Dedifferentiated amniotic fluid mesenchymal stem cell (primary cell): ENCODE measurements around the gene DLG5.
"Not testable (repeated sequence)": the region's sequence is repeated elsewhere in the genome, so short reads cannot be mapped to it uniquely, and the experiment has no call there.

Source experiments
- DNase-seq: peaks from one replicate; pipeline ENCODE4 v3.0.0-alpha.2; 2016; ENCODE audit errors: extremely low spot score

DLG5 gene

DNA sequence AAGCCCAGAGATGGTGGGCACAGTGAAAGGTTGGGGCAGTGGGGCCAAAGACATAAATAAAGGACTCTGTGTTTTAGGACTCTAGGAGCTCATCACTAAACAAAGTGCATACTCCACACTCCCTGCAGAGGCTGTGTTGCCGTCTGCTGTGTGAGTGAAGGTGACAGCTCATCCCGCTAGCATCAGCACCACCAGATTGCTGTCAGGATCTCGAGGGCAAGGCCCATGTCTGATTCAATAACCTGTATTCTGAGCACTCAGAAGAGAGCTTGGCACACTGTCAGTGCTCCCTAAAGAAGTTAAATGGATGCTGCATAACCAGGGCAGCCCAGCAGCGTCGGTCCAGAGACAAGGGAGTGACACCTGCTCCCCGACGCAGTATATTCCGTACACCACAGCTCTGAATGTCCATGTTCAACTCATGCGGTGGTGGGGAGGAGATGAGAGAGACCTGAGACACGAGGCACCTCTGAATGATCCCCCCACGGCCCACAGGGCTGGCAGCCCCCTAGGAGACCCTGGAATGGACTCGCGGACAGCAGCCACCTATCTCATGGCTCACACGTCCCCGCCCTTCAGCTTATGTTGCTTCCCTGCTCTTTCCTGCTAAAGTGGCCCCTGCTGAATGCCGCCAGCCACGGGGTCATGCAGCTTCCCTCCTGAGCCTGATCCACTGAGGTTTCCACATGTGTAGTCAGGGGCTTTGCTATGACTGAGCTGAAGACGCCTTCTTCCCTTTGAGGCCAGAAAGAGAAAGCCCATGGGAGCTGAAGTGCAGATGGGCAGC is 156.3 kb downstream of the DLG5 start:
- DNase-seq = no peak

DNA sequence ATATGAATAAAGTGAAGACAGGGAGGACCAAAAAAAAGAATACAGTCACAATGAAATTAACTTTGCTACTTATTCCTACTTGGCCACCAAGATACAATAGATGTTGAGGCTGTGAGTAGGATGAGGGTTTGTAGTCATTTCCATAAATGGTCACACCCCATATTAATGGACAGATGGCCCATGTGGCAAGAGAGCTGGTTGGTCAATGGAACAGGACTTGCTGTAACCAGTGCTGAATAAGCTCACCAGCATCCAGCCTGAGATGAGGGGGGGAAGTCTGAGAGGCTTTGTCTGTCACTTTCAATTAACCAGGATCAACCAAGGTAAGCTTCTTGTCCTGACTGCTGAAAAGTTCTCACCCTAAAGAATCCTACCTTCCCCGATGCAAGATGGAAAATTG is 158.5 kb downstream of the DLG5 start:
- no peak for DNase-seq

DNA sequence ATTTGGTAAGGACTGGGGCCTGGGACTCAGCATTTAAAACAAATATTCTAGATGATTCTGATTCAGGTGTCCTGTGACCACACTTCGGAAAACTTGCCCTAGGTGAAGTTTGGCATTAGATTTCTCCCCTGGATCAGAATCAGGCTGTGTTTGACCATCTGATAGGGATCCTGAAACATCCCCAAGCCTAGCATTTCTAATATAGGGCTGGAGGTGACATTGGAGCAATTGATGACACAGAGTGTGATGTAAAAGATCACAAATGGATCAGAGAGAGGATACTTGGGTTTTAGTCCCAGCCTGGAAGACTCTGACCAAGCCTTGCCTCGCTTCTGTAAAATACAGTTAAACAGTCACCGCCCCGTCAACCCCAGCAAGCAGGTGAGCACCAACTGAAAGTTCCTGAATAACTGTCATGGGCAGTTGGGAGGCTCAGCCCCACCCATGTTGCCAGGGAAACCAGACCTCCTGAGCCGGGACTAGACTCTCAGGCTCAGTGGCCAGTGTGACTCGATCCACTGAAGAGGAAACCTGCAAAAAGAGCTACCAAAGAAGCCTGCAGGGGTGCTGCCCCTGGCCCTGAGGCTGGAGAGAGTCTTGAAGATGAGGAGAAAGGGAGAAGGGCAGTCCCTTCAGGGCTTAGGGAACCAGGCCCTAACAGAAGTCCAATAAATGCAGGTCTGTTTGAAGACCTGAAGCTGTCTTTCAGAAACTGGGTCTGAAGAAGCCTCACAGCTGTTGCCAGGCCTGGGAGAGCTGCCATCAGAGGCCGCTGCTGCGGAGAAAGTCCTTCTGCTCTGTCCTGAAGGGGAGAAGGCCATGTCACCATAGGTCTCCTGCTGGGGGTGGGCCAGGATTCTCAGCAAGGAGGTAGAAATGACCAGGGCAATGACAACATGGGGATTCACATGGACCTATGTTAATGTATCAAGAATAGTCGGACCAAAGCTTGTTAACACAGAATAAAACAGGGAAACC is 162.8 kb downstream of the DLG5 start:
- DNase-seq = no peak

DNA sequence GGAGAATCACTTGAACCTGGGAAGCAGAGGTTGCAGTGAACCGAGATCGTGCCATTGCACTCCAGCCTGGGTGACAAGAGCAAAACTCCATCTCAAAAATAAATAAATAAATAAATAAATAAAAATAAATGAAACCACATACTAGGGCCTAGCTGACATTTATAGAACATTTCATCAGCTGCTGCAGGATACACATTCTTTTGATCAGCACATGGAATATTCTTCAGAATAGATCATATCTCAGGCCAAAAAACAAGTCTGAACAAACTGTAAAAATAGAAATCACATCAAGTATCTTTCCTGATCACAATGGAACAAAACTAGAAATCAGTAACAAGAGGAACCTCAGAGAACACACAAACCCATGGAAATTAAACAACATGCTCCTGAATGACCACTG is 168.1 kb downstream of the DLG5 start:
- not testable (repeated sequence) for DNase-seq

DNA sequence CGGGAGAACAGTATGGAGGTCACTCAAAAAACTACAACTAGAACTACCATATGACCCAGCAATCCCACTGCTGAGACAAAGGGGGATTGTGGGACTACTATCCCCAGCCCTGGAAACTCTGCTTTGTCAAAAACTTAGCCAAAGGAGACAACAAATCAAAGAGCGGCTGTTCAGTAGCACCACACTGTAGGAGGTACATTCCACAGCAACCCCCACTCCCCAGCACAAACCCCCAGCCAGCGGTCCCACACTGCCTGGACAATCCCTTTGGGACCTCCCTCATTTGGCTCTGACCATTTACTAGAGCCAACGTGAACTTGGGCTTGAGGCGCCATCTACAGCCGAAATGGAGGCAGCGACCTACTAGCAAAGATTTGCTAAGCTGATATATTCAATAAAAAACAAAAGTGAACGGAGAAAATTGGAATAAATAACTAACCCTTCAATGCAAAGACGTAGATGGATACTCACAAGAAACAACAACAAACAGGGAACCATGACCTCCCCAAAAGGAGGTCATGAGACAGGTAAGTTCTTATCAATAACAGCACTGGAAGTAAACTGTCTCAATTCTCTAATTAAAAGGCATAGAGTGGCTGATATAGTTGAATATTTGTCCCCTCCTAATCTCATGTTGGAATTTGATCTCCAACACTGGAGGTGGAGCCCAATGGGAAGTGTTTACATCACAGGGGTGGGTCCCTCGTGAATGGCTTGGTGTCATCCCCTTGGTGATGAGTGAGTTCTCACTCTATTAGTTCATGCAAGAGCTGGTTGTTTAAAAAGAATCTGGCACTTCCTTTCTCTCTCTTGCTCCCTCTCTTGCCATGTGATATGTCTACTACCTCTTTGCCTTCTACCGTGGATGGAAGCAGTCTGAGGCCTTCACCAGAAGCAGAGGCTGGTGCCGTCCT is 170.0 kb downstream of the DLG5 start:
- DNase-seq = peak; percentile 74

DNA sequence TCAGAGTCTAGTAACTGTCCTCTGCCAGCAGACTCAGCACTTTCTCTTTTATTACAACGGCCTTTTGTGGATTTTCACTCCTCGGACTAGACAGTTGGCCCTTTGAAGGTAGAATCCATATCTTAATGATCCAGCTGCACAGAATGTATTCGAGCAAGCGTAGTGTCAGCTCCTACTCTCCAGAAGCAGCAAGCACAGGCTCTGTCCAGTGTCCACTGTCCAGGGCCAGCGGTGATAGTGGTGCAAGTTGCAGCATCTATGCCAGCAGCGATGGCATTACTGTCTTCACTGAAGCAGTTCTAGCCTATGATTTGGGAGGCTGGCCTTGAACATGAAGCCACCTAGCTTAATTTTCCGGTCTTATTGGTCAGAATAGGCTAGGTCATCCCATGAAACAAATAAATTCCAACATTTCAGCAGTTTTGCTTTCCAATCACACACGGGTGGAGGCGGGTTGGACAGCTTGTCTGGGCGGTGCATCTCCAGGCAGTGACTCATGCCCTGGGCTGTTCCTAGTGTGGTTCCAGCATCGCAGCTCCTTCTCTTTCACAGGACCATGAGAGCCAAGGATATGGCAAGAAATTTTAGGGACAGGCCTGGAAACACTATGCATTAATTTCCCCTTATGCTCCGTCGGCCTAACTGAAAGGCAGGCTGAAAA is 180.4 kb downstream of the DLG5 start:
- no peak for DNase-seq

DNA sequence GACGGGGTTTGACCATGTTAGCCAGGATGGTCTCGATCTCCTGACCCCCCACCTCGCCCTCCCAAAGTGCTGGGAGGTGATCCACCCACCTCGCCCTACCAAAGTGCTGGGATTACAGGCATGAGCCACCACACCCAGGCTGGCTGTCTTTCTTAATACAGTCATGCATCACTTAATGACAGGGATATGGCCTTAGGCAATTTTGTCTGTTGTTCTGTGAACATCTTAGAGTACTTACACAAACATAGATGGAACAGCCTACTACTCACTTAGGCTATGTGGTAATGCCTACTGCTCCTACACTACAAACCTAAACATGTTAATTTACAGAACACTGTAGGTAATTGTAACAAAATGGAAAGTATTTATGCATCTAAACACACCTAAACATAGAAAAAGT is 182.3 kb downstream of the DLG5 start:
- no peak for DNase-seq

DNA sequence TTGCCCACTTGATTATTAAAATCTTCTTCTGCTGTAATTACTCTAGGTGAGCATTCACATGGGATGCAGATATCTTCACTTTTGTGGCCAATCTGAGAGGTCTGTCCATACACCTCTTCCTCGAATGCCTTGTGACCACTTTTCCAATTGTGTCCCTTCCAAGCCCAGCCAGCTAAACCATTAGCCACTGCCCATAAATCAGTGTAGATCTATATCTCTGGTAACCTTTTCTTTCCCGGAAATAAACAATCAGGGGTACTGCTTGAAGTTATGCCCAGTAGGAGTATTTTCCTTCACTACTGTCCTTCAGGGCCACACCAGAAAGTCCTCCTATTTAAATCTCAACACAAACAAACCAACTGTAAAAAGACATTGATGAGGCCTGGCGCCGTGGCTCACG is 184.4 kb downstream of the DLG5 start:
- no peak for DNase-seq

DNA sequence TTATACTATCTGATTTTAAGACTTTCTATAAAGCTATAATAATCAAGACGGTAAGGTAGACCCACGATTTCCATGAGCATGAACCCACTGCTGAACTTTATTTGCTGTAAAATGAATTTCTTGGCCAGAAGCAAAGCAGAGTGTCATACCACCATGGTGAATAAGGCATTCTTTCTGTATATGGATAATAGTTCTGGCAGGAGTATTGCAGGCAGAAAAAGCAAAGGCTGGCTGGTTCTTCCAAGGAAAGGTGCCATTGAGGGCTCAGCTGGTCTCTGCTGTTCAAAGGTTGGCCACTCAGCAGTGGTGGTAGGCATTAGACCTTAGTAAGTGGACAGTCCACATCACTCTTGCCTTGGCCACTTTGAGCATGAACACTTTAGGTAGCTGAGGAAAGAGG is 184.8 kb downstream of the DLG5 start:
- DNase-seq = no peak
